Measurements from ENCODE around the gene SLBP. TPM values are rescaled to one million over a fixed set of nuclear protein-coding genes. Genes with fewer than 3 reads are reported as not detected.

SLBP gene
- total and polyA plus RNA-seq, 12 donors, result 10.9 to 17.7 (median 12.8) TPM

DNA sequence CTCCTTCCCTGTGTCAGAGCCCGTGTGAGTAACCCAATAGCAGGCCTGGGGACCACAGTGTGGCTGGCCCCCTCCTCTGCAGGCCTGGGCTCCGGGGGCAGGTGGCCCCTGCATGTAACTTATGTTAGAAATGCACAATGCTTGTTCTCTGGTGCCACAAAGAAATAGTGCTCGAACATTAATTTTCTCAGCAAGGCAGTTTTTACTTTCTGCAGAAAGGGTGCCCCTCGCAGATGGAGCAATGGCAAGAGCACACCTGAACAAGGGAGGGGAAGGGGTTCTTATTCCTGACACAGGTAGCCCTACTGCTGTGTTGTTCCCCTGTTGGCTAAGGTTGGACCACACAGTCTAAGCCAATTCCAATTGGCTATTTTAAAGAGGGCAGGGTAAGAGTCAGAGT, 26.3 kb upstream of the SLBP start:
- no peak for DNase-seq
- intact Hi-C loops (cut with DNase I), result no loop called here
- H3K27ac ChIP-seq, result no peak overlapping the region
- H3K27me3 ChIP-seq, result no peaks in the 10 kb centered on the region
- TF ChIP-seq, protein P1, sequence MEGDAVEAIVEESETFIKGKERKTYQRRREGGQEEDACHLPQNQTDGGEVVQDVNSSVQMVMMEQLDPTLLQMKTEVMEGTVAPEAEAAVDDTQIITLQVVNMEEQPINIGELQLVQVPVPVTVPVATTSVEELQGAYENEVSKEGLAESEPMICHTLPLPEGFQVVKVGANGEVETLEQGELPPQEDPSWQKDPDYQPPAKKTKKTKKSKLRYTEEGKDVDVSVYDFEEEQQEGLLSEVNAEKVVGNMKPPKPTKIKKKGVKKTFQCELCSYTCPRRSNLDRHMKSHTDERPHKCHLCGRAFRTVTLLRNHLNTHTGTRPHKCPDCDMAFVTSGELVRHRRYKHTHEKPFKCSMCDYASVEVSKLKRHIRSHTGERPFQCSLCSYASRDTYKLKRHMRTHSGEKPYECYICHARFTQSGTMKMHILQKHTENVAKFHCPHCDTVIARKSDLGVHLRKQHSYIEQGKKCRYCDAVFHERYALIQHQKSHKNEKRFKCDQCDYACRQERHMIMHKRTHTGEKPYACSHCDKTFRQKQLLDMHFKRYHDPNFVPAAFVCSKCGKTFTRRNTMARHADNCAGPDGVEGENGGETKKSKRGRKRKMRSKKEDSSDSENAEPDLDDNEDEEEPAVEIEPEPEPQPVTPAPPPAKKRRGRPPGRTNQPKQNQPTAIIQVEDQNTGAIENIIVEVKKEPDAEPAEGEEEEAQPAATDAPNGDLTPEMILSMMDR (IDR thresholded peaks at IDR 0.05), result no peak
- 99 to 100% methylated on average over 4 of the region's 4 CpGs for WGBS, 2 donors
- peaks cover 0 to 98% (median 22%) of the 10 kb centered on the region in 9 donors for H3K36me3 ChIP-seq
- H3K4me1 ChIP-seq, result peaks cover 0 to 9% (median 0%) of the 10 kb centered on the region in 9 donors
- peaks cover 0 to 22% (median 9%) of the 10 kb centered on the region in 11 donors for H3K9me3 ChIP-seq
- no peak overlapping the region for H3K4me3 ChIP-seq
- no peak for ATAC-seq

DNA sequence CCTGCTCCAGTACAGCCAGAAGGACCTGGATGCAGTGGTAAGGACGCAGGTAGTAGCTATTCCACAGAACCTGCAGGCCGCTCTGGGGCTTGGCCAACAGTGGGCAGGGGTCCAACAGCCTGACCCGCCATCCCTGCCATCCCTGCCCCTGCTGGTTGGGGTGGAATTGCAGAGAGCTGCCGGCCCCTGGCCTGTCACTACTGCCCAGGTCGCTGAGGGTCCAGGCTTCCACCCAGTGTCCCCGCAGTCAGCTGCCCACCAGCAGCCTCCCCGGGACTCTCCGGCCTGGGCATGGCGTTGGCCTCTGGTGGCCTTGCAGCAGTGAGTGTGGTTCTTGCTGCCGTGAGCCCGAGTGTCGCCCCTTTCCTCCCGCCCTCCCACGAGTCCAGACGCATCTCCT, 25.5 kb upstream of the SLBP start:
- 99 to 100% methylated on average over 14 to 15 of the region's 15 CpGs for WGBS, 2 donors
- no peak overlapping the region for H3K27ac ChIP-seq
- ATAC-seq (no peak), DNase-seq (no peak)
- TF ChIP-seq, protein P1 (IDR thresholded peaks at IDR 0.05), result no peak
- H3K4me3 ChIP-seq, result no peak overlapping the region
- intact Hi-C loops (cut with DNase I), result no loop called here
- H3K27me3 ChIP-seq, result no peaks in the 10 kb centered on the region
- peaks cover 0 to 9% (median 0%) of the 10 kb centered on the region in 9 donors for H3K4me1 ChIP-seq
- H3K36me3 ChIP-seq, result peaks cover 0 to 98% (median 22%) of the 10 kb centered on the region in 9 donors
- peaks cover 0 to 22% (median 9%) of the 10 kb centered on the region in 11 donors for H3K9me3 ChIP-seq

DNA sequence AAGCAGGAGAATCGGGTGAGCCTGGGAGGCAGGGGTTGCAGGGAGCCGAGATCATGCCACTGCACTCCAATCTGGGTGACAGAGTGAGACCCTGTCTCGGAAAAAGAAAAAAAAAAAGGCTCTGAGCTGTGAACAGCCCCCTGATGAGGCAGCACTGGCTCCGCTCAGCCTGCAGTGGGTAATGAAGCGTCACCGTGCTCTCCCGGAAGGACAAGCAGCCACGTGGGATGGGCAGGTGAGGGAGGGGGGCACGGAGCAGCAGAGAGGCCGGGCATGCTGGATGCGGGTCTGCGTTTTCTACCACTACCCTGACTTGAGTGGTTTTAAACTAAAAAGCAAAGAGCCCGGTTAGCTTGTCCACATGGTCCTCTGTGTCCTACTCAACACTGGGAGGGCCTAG, 24.7 kb upstream of the SLBP start:
- Histone ChIP-seq H3K36me3 (peaks cover 0 to 97% (median 22%) of the 10 kb centered on the region in 9 donors), H3K27ac (no peak overlapping the region), H3K9me3 (peaks cover 0 to 22% (median 9%) of the 10 kb centered on the region in 11 donors), H3K4me3 (no peak overlapping the region), H3K4me1 (peaks cover 0 to 9% (median 0%) of the 10 kb centered on the region in 9 donors), H3K27me3 (no peaks in the 10 kb centered on the region)
- TF ChIP-seq, protein P1 (IDR thresholded peaks at IDR 0.05), result no peak
- intact Hi-C loops (cut with DNase I), result no loop called here
- WGBS, 2 donors, result 92 to 94% methylated on average over 13 of the region's 13 CpGs
- ATAC-seq (no peak), DNase-seq (no peak)

DNA sequence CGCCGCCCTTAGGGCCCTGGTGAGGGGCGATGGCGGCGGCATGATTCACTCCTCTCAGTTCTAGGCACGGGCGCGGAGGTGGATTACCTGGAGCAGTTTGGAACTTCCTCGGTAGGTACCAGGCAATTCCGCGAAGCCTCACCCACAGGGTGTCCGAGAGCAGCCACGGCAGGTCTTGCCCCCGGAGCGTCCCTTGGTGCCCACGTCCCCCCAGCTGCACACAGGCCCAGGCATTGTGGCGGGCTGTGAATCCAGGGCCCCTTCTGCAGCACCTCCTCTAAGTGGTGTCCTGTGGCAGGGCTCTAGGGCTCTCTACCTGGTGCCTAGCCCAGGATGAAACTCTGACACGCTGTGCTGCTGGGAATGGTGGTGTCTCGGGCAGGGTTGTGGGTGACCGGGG, 23.1 kb upstream of the SLBP start:
- intact Hi-C loops (cut with DNase I), result no loop called here
- no peak overlapping the region for H3K4me3 ChIP-seq
- H3K27me3 ChIP-seq, result no peaks in the 10 kb centered on the region
- H3K4me1 ChIP-seq, result peaks cover 0 to 2% (median 0%) of the 10 kb centered on the region in 9 donors
- H3K27ac ChIP-seq, result no peak overlapping the region
- ATAC-seq (peak in 1 of 8 donors; percentile 14), DNase-seq (no peak)
- H3K9me3 ChIP-seq, result peaks cover 0 to 22% (median 9%) of the 10 kb centered on the region in 11 donors
- H3K36me3 ChIP-seq, result peaks cover 0 to 97% (median 25%) of the 10 kb centered on the region in 9 donors
- TF ChIP-seq, protein P1 (IDR thresholded peaks at IDR 0.05), result no peak
- WGBS, 2 donors, result 93 to 97% methylated on average over 19 to 20 of the region's 20 CpGs

Measured in heart right ventricle (tissue), 16 donors.